ENCODE results near the gene KIAA0753.
"Not testable (repeated sequence)": the region's sequence is repeated elsewhere in the genome, so short reads cannot be mapped to it uniquely, and the experiment has no call there.

The KIAA0753 gene

GRCh38 chr17:6668219-6668618 is 27.7 kb upstream of the KIAA0753 start:
- no peak overlapping the region for H3K9ac ChIP-seq (ENCODE audit: low read depth, low read length)
- 94% methylated on average over 17 of the region's 17 CpGs for WGBS
- no peaks in the 10 kb centered on the region for H3K9me3 ChIP-seq (ENCODE audit: insufficient read depth, low read depth, low read length)
- no peaks in the 10 kb centered on the region for H3K36me3 ChIP-seq (ENCODE audit: insufficient read depth, low read length)
- H3K27ac ChIP-seq (ENCODE audit: low read depth, low read length) = no peak overlapping the region
- no peaks in the 10 kb centered on the region for H3K4me1 ChIP-seq (ENCODE audit: insufficient read depth, low read length)
- peaks cover 10% of the 10 kb centered on the region for H3K27me3 ChIP-seq (ENCODE audit: insufficient read depth, low read length)
- H3K4me3 ChIP-seq (ENCODE audit: low read length) = no peak overlapping the region

GRCh38 chr17:6667516-6667915 is 27.0 kb upstream of the KIAA0753 start:
- Histone ChIP-seq H3K9ac (ENCODE audit: low read depth, low read length) (no peak overlapping the region), H3K27ac (ENCODE audit: low read depth, low read length) (no peak overlapping the region), H3K36me3 (ENCODE audit: insufficient read depth, low read length) (no peaks in the 10 kb centered on the region), H3K4me3 (ENCODE audit: low read length) (no peak overlapping the region), H3K4me1 (ENCODE audit: insufficient read depth, low read length) (no peaks in the 10 kb centered on the region), H3K27me3 (ENCODE audit: insufficient read depth, low read length) (peaks cover 10% of the 10 kb centered on the region), H3K9me3 (ENCODE audit: insufficient read depth, low read depth, low read length) (no peaks in the 10 kb centered on the region)
- WGBS = 84% methylated on average over 6 of the region's 6 CpGs

GRCh38 chr17:6666557-6666956 is 26.0 kb upstream of the KIAA0753 start:
- no peaks in the 10 kb centered on the region for H3K9me3 ChIP-seq (ENCODE audit: insufficient read depth, low read depth, low read length)
- no peak overlapping the region for H3K4me3 ChIP-seq (ENCODE audit: low read length)
- no peak overlapping the region for H3K9ac ChIP-seq (ENCODE audit: low read depth, low read length)
- 94% methylated on average over 6 of the region's 6 CpGs for WGBS
- H3K36me3 ChIP-seq (ENCODE audit: insufficient read depth, low read length) = no peaks in the 10 kb centered on the region
- H3K27ac ChIP-seq (ENCODE audit: low read depth, low read length) = no peak overlapping the region
- peaks cover 11% of the 10 kb centered on the region for H3K27me3 ChIP-seq (ENCODE audit: insufficient read depth, low read length)
- no peaks in the 10 kb centered on the region for H3K4me1 ChIP-seq (ENCODE audit: insufficient read depth, low read length)

- Histone ChIP-seq H3K9me3 (ENCODE audit: insufficient read depth, low read depth, low read length) (no peaks in the 10 kb centered on the region), H3K36me3 (ENCODE audit: insufficient read depth, low read length) (no peaks in the 10 kb centered on the region), H3K4me1 (ENCODE audit: insufficient read depth, low read length) (no peaks in the 10 kb centered on the region), H3K27me3 (ENCODE audit: insufficient read depth, low read length) (peaks cover 12% of the 10 kb centered on the region), H3K27ac (ENCODE audit: low read depth, low read length) (no peak overlapping the region), H3K9ac (ENCODE audit: low read depth, low read length) (no peak overlapping the region), H3K4me3 (ENCODE audit: low read length) (no peak overlapping the region)
- WGBS = 29% methylated on average over 9 of the region's 9 CpGs
Measured at GRCh38 chr17:6666077-6666521, 25.6 kb upstream of the KIAA0753 start.

- H3K9me3 ChIP-seq (ENCODE audit: insufficient read depth, low read depth, low read length); H3K4me1 ChIP-seq (ENCODE audit: insufficient read depth, low read length); H3K27ac ChIP-seq (ENCODE audit: low read depth, low read length); H3K36me3 ChIP-seq (ENCODE audit: insufficient read depth, low read length); H3K9ac ChIP-seq (ENCODE audit: low read depth, low read length); H3K4me3 ChIP-seq (ENCODE audit: low read length): not testable (repeated sequence)
- WGBS = 92% methylated on average over 14 of the region's 14 CpGs
- H3K27me3 ChIP-seq (ENCODE audit: insufficient read depth, low read length) = peaks cover 26% of the 10 kb centered on the region
Measured at GRCh38 chr17:6663200-6663599, 22.7 kb upstream of the KIAA0753 start.

GRCh38 chr17:6661464-6661848 is 20.9 kb upstream of the KIAA0753 start:
- H3K4me3 ChIP-seq (ENCODE audit: low read length) = no peak overlapping the region
- H3K9ac ChIP-seq (ENCODE audit: low read depth, low read length) = no peak overlapping the region

GRCh38 chr17:6660805-6661463 is 20.4 kb upstream of the KIAA0753 start:
- peaks cover 47% of the 10 kb centered on the region for H3K27me3 ChIP-seq (ENCODE audit: insufficient read depth, low read length)
- H3K9me3 ChIP-seq (ENCODE audit: insufficient read depth, low read depth, low read length) = no peaks in the 10 kb centered on the region
- H3K27ac ChIP-seq (ENCODE audit: low read depth, low read length) = no peak overlapping the region
- no peak overlapping the region for H3K9ac ChIP-seq (ENCODE audit: low read depth, low read length)
- WGBS = 78% methylated on average over 11 of the region's 11 CpGs
- no peaks in the 10 kb centered on the region for H3K4me1 ChIP-seq (ENCODE audit: insufficient read depth, low read length)
- no peaks in the 10 kb centered on the region for H3K36me3 ChIP-seq (ENCODE audit: insufficient read depth, low read length)
- H3K4me3 ChIP-seq (ENCODE audit: low read length) = no peak overlapping the region

More at GRCh38 chr17:6661464-6661848, 20.9 kb upstream of the KIAA0753 start:
- Histone ChIP-seq H3K9me3 (ENCODE audit: insufficient read depth, low read depth, low read length) (no peaks in the 10 kb centered on the region), H3K4me1 (ENCODE audit: insufficient read depth, low read length) (no peaks in the 10 kb centered on the region), H3K36me3 (ENCODE audit: insufficient read depth, low read length) (no peaks in the 10 kb centered on the region), H3K27me3 (ENCODE audit: insufficient read depth, low read length) (peaks cover 42% of the 10 kb centered on the region), H3K27ac (ENCODE audit: low read depth, low read length) (no peak overlapping the region)
- 86% methylated on average over 1 of the region's 2 CpGs for WGBS

GRCh38 chr17:6660101-6660500 is 19.6 kb upstream of the KIAA0753 start:
- H3K9ac ChIP-seq (ENCODE audit: low read depth, low read length) = no peak overlapping the region
- peaks cover 48% of the 10 kb centered on the region for H3K27me3 ChIP-seq (ENCODE audit: insufficient read depth, low read length)
- 0 out of 2 replicates have a peak, but pooled peaks cover 3% of the 10 kb centered on the region for H3K4me1 ChIP-seq (ENCODE audit: insufficient read depth, low read length)
- H3K27ac ChIP-seq (ENCODE audit: low read depth, low read length) = no peak overlapping the region
- H3K9me3 ChIP-seq (ENCODE audit: insufficient read depth, low read depth, low read length) = no peaks in the 10 kb centered on the region
- 89% methylated on average over 9 of the region's 9 CpGs for WGBS
- no peak overlapping the region for H3K4me3 ChIP-seq (ENCODE audit: low read length)
- no peaks in the 10 kb centered on the region for H3K36me3 ChIP-seq (ENCODE audit: insufficient read depth, low read length)

- H3K36me3 ChIP-seq (ENCODE audit: insufficient read depth, low read length); H3K9me3 ChIP-seq (ENCODE audit: insufficient read depth, low read depth, low read length); H3K4me3 ChIP-seq (ENCODE audit: low read length); H3K4me1 ChIP-seq (ENCODE audit: insufficient read depth, low read length); H3K9ac ChIP-seq (ENCODE audit: low read depth, low read length); H3K27ac ChIP-seq (ENCODE audit: low read depth, low read length): not testable (repeated sequence)
- WGBS = 90% methylated on average over 1 of the region's 5 CpGs
- H3K27me3 ChIP-seq (ENCODE audit: insufficient read depth, low read length) = peaks cover 63% of the 10 kb centered on the region
Measured at GRCh38 chr17:6658411-6658810, 17.9 kb upstream of the KIAA0753 start.

GRCh38 chr17:6657633-6658287 is 17.2 kb upstream of the KIAA0753 start:
- Histone ChIP-seq H3K9ac (ENCODE audit: low read depth, low read length) (peak overlapping the region; percentile 38; the same call in 1 of the 2 replicates), H3K4me3 (ENCODE audit: low read length) (peak overlapping the region; percentile 55), H3K4me1 (ENCODE audit: insufficient read depth, low read length) (peaks cover 10% of the 10 kb centered on the region; the same call in 1 of the 2 replicates), H3K36me3 (ENCODE audit: insufficient read depth, low read length) (no peaks in the 10 kb centered on the region), H3K27me3 (ENCODE audit: insufficient read depth, low read length) (peaks cover 69% of the 10 kb centered on the region), H3K27ac (ENCODE audit: low read depth, low read length) (no peak overlapping the region), H3K9me3 (ENCODE audit: insufficient read depth, low read depth, low read length) (no peaks in the 10 kb centered on the region)
- WGBS = 75% methylated on average over 18 of the region's 18 CpGs

- 3% methylated on average over 46 of the region's 55 CpGs for WGBS
- Histone ChIP-seq H3K4me1 (ENCODE audit: insufficient read depth, low read length) (peaks cover 15% of the 10 kb centered on the region; the same call in 1 of the 2 replicates), H3K4me3 (ENCODE audit: low read length) (peak overlapping the region; percentile 55), H3K27me3 (ENCODE audit: insufficient read depth, low read length) (peaks cover 77% of the 10 kb centered on the region), H3K9ac (ENCODE audit: low read depth, low read length) (peak overlapping the region; percentile 38; the same call in 1 of the 2 replicates)
- not testable (repeated sequence) for H3K9me3 ChIP-seq (ENCODE audit: insufficient read depth, low read depth, low read length); H3K36me3 ChIP-seq (ENCODE audit: insufficient read depth, low read length); H3K27ac ChIP-seq (ENCODE audit: low read depth, low read length)
Measured at GRCh38 chr17:6656797-6657632, 16.5 kb upstream of the KIAA0753 start.
